CD4-positive, alpha-beta T cell treated with Interleukin-12 subunit alpha and Interleukin-12 subunit beta, for 1 hour (primary cell): ENCODE results near the gene SCGB1A1.

Experiments used
- DNase-seq: peaks from one replicate; pipeline ENCODE4 v3.0.0-alpha.2; 2020

The SCGB1A1 gene

GRCh38 chr11:62451241-62451621 lies 32.4 kb downstream of the SCGB1A1 start:
- no peak for DNase-seq

- no peak for DNase-seq
Observed at GRCh38 chr11:62452261-62452660, 33.4 kb downstream of the SCGB1A1 start.

GRCh38 chr11:62452839-62453468 lies 34.1 kb downstream of the SCGB1A1 start:
- DNase-seq, result no peak

GRCh38 chr11:62456630-62457029 lies 37.8 kb downstream of the SCGB1A1 start:
- no peak for DNase-seq

GRCh38 chr11:62457478-62457877 lies 38.6 kb downstream of the SCGB1A1 start:
- no peak for DNase-seq

GRCh38 chr11:62458212-62459002 lies 39.6 kb downstream of the SCGB1A1 start:
- DNase-seq, result no peak

- no peak for DNase-seq
Observed at GRCh38 chr11:62459080-62459479, 40.2 kb downstream of the SCGB1A1 start.

- DNase-seq, result no peak
Observed at GRCh38 chr11:62461740-62462507, 43.1 kb downstream of the SCGB1A1 start.

- DNase-seq, result no peak
Observed at GRCh38 chr11:62462508-62462892, 43.7 kb downstream of the SCGB1A1 start.

GRCh38 chr11:62463121-62463542 lies 44.3 kb downstream of the SCGB1A1 start:
- no peak for DNase-seq

- no peak for DNase-seq
Observed at GRCh38 chr11:62464655-62465054, 45.8 kb downstream of the SCGB1A1 start.

- no peak for DNase-seq
Observed at GRCh38 chr11:62466444-62466843, 47.6 kb downstream of the SCGB1A1 start.

GRCh38 chr11:62468577-62468976 lies 49.7 kb downstream of the SCGB1A1 start:
- DNase-seq, result no peak

GRCh38 chr11:62471603-62472002 lies 52.8 kb downstream of the SCGB1A1 start:
- DNase-seq, result no peak

GRCh38 chr11:62472063-62472884 lies 53.4 kb downstream of the SCGB1A1 start:
- DNase-seq, result no peak
